Activated B cell treated with CpG ODN at 0.5 μM for 24 hours (primary cell): ENCODE data around the gene C16orf54. TPM values are rescaled to one million over a fixed set of nuclear protein-coding genes. Genes with fewer than 3 reads are reported as not detected.
"Not testable (repeated sequence)": the region's sequence is repeated elsewhere in the genome, so short reads cannot be mapped to it uniquely, and the experiment has no call there.

Experiments used
- ATAC-seq: fragments of 200-7000 bp; cut with Tn5 transposase; one replicate; pipeline ENCODE4 v1.10.0; 2021; ENCODE audit warnings: low read depth, mild to moderate bottlenecking, moderate library complexity
- CTCF ChIA-PET: fragments of 350-600 bp; sonication (Branson Sonifier 250); formaldehyde crosslinking; loops from one replicate; lab custom pipeline; 2021; ENCODE audit warnings: antibody characterized with exemption; lab: Charles Lee
- POLR2A ChIA-PET: fragments of 350-600 bp; sonication (Branson Sonifier 250); formaldehyde crosslinking; loops from one replicate; lab custom pipeline; 2021; ENCODE audit warnings: antibody characterized with exemption; lab: Charles Lee
- DNase-seq: peaks from one replicate; pipeline ENCODE4 v3.0.0; 2022
- H3K27ac Mint-ChIP-seq: one replicate; pipeline ENCODE4 v1.8.0; 2020; ENCODE audit warnings: mixed read lengths
- H3K27me3 Mint-ChIP-seq: one replicate; pipeline ENCODE4 v1.8.0; 2021; ENCODE audit warnings: mixed read lengths
- H3K36me3 Mint-ChIP-seq: one replicate; pipeline ENCODE4 v1.8.0; 2021; ENCODE audit warnings: low read depth, mixed read lengths
- H3K4me1 Mint-ChIP-seq: one replicate; pipeline ENCODE4 v1.8.0; 2021; ENCODE audit warnings: mixed read lengths
- H3K4me3 Mint-ChIP-seq: one replicate; pipeline ENCODE4 v1.8.0; 2020; ENCODE audit warnings: mild to moderate bottlenecking, mixed read lengths
- H3K9me3 Mint-ChIP-seq: one replicate; pipeline ENCODE4 v1.8.0; 2020; ENCODE audit warnings: mixed read lengths
- CTCF ChIP-seq: fragments of 200-600 bp; IDR thresholded peaks from one replicate; pipeline ENCODE4 v1.8.0; 2022; ENCODE audit warnings: antibody characterized with exemption, mild to moderate bottlenecking
- intact Hi-C: fragments of 100-400 bp; cut with micrococcal nuclease; formaldehyde crosslinking; loops from one replicate; pipeline ENCODE4 v1.15.1; 2024
- total RNA-seq: library from RNA; stranded (reverse); gene quantifications from 2 replicates; pipeline ENCODE4 v1.2.3, GENCODE V29; 2022

C16orf54 gene
- total RNA-seq, 1 donor from 2014 or later, result 22.5 TPM

- intact Hi-C loops, result loop anchor here (5.0 kb wide), 1 partner anchor 214 kb away; the partner anchor contains the start of gene TMEM219
- H3K9me3 Mint-ChIP-seq, result no peaks in the 10 kb centered on the region
- no peak overlapping the region for H3K27ac Mint-ChIP-seq
- ChIA-PET POLR2A (no interaction called here), CTCF (no interaction called here)
- ATAC-seq (no peak), DNase-seq (no peak)
- TF ChIP-seq CTCF, result no peak
- H3K36me3 Mint-ChIP-seq, result peaks cover 23% of the 10 kb centered on the region
- H3K4me1 Mint-ChIP-seq, result peaks cover 48% of the 10 kb centered on the region
- no peak overlapping the region for H3K4me3 Mint-ChIP-seq
- no peaks in the 10 kb centered on the region for H3K27me3 Mint-ChIP-seq
These were observed 2.4 kb upstream of the C16orf54 start for GRCh38 chr16:29747947-29748759.

DNA sequence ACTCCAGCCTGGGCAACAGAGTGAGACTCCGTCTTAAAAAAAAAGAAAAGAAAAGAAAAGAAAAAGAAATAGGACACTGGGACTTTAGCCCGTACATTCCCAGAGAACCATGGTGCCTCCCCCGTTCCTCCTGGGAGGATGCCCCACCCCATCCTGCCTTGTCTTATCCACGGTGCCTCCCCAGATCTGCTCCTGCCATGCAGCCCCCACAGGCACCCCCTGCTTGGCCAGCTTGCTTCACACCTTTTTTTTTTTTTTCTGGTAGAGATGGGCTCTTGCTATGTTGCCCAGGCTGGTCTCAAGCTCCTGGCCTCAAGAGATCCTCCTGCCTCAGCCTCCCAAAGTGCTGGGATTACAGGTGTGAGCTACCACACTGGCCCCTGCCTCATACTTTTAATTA, 728 bp upstream of the C16orf54 start:
- POLR2A ChIA-PET, result interaction anchor here (0.6 to 1.4 kb wide), 12 partner anchors 8 to 1158 kb away, joined by 3 to 12 read pairs (median 4); partner anchors contain the start of genes KIF22 and ZG16
- ATAC-seq, H3K27me3 Mint-ChIP-seq, CTCF ChIA-PET, DNase-seq, H3K9me3 Mint-ChIP-seq: not testable (repeated sequence)
- H3K4me1 Mint-ChIP-seq, result peaks cover 61% of the 10 kb centered on the region
- intact Hi-C loops, result loop anchor here (1.0 to 5.0 kb wide), 2 partner anchors 44 to 216 kb away; partner anchors contain the start of genes KIF22 and TMEM219
- H3K36me3 Mint-ChIP-seq, result peaks cover 37% of the 10 kb centered on the region
- peak overlapping the region; percentile 94 for H3K4me3 Mint-ChIP-seq
- H3K27ac Mint-ChIP-seq, result peak overlapping the region; percentile 96

GRCh38 chr16:29745121-29745852, 503 bp downstream of the C16orf54 start:
- Mint-ChIP-seq H3K27ac (peak overlapping the region; percentile 96), H3K4me1 (peaks cover 71% of the 10 kb centered on the region), H3K9me3 (no peaks in the 10 kb centered on the region), H3K27me3 (no peaks in the 10 kb centered on the region), H3K36me3 (peaks cover 47% of the 10 kb centered on the region), H3K4me3 (peak overlapping the region; percentile 94)
- CTCF ChIA-PET, result interaction anchor here (1.1 kb wide), 1 partner anchor 43 kb away, joined by 4 read pairs; no protein-coding TSS in a partner anchor
- POLR2A ChIA-PET, result interaction anchor here (0.5 to 1.2 kb wide), 10 partner anchors 9 to 181 kb away, joined by 3 to 5 read pairs (median 4); partner anchors contain the start of genes KCTD13, KIF22 and ZG16
- DNase-seq (peak; percentile 47), ATAC-seq (peak; percentile 70)
- TF ChIP-seq CTCF, result no peak
- intact Hi-C loops, result loop anchor here (2.0 to 5.0 kb wide), 2 partner anchors 44 to 217 kb away; partner anchors contain the start of gene TMEM219

- H3K9me3 Mint-ChIP-seq, result no peaks in the 10 kb centered on the region
These were observed 1.2 kb downstream of the C16orf54 start for GRCh38 chr16:29744541-29745101.

More at GRCh38 chr16:29744541-29745101, 1.2 kb downstream of the C16orf54 start:
- H3K27me3 Mint-ChIP-seq, result no peaks in the 10 kb centered on the region
- DNase-seq, result no peak
- H3K27ac Mint-ChIP-seq, result peak overlapping the region; percentile 96
- ChIA-PET POLR2A (interaction anchor here (0.6 to 1.2 kb wide), 6 partner anchors 10 to 102 kb away, joined by 3 to 11 read pairs (median 4); partner anchors contain the start of gene KIF22), CTCF (no interaction called here)
- intact Hi-C loops, result loop anchor here (2.0 to 5.0 kb wide), 2 partner anchors 44 to 218 kb away; partner anchors contain the start of gene TMEM219
- peaks cover 78% of the 10 kb centered on the region for H3K4me1 Mint-ChIP-seq
- peak overlapping the region; percentile 94 for H3K4me3 Mint-ChIP-seq
- peaks cover 49% of the 10 kb centered on the region for H3K36me3 Mint-ChIP-seq
- ATAC-seq, result no peak
- no peak for TF ChIP-seq CTCF
